Loucy (cell line): ENCODE results near the gene UNC45A.

Experiments
- EZH2phosphoT487 ChIP-seq: fragments of 200-600 bp; IDR thresholded peaks from 2 replicates; pipeline ENCODE4 v1.6.1; 2018; ENCODE audit warnings: antibody characterized with exemption, mild to moderate bottlenecking, moderate library complexity, borderline replicate concordance
- TF ChIP-seq, protein P1 (sequence below): fragments of 200-600 bp; sonication (generic); conservative IDR thresholded peaks from 2 replicates; pipeline ENCODE4 v1.5.1; 2014; ENCODE audit warnings: mild to moderate bottlenecking, antibody characterized with exemption, low read length

DNA sequence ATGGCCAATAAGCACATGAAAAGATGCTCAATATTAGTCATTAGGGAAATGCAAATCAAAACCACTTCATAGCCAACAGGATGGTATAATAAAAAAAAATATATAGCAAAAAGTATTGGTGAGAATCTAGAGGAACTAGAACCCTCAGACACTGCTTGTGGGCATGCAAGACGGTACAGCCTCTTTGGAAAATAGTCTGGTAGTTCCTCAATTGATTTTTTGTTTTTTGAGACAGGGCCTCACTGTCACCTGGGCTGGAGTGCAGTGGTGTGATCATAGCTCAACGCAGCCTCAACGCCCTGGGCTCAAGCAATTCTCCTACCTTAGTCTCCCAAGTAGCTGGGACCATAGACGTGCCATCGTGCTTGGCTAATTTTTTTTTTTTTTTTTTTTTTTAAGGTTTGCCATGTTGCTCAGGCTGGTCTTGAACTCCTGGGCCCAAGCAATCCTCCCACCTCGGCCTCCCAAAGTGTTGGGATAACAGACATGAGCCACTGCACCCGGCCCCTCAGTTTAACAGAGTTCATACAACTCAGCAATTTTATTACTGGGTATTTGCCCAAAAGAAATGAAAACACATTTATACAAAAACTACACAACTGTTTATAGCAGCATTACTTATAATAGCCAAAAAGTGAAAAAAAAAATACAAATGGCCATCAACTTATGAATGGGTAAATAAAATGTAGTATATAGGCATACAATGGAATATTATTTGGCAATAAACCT is 54.1 kb downstream of the UNC45A start:
- TF ChIP-seq, protein P1, sequence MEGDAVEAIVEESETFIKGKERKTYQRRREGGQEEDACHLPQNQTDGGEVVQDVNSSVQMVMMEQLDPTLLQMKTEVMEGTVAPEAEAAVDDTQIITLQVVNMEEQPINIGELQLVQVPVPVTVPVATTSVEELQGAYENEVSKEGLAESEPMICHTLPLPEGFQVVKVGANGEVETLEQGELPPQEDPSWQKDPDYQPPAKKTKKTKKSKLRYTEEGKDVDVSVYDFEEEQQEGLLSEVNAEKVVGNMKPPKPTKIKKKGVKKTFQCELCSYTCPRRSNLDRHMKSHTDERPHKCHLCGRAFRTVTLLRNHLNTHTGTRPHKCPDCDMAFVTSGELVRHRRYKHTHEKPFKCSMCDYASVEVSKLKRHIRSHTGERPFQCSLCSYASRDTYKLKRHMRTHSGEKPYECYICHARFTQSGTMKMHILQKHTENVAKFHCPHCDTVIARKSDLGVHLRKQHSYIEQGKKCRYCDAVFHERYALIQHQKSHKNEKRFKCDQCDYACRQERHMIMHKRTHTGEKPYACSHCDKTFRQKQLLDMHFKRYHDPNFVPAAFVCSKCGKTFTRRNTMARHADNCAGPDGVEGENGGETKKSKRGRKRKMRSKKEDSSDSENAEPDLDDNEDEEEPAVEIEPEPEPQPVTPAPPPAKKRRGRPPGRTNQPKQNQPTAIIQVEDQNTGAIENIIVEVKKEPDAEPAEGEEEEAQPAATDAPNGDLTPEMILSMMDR = no peak
- no peak for TF ChIP-seq EZH2phosphoT487
